HG03025 (cell line): ENCODE data around the gene UPK1A.
"Not testable (repeated sequence)": the region's sequence is repeated elsewhere in the genome, so short reads cannot be mapped to it uniquely, and the experiment has no call there.

Source experiments
- ATAC-seq: cut with Tn5 transposase; IDR thresholded peaks from one replicate; pipeline ENCODE4 v1.9.1; 2021; ENCODE audit warnings: mild to moderate bottlenecking, moderate library complexity; ENCODE audit not compliant: unreplicated experiment, low FRiP score

UPK1A gene

GRCh38 chr19:35715981-35716800, 49.9 kb downstream of the UPK1A start:
- no peak for ATAC-seq

GRCh38 chr19:35716801-35717664, 50.7 kb downstream of the UPK1A start:
- ATAC-seq = peak; percentile 74

GRCh38 chr19:35717665-35718344, 51.5 kb downstream of the UPK1A start, which contains the start of gene KMT2B:
KMT2B (plus strand) TSS chr19:35718003; CDS start chr19:35718019, 16 bp downstream.
- ATAC-seq = peak; percentile 1

- ATAC-seq = peak; percentile 5
Measured at GRCh38 chr19:35718345-35719041, 52.2 kb downstream of the UPK1A start.

- no peak for ATAC-seq
Measured at GRCh38 chr19:35719402-35720162, 53.3 kb downstream of the UPK1A start.

- no peak for ATAC-seq
Measured at GRCh38 chr19:35720163-35720524, 53.8 kb downstream of the UPK1A start.

GRCh38 chr19:35720648-35721047, 54.3 kb downstream of the UPK1A start:
- ATAC-seq = no peak

- ATAC-seq = no peak
Measured at GRCh38 chr19:35721374-35721773, 55.1 kb downstream of the UPK1A start.

- ATAC-seq = no peak
Measured at GRCh38 chr19:35722461-35722860, 56.1 kb downstream of the UPK1A start.

GRCh38 chr19:35722897-35723296, 56.6 kb downstream of the UPK1A start:
- no peak for ATAC-seq

- no peak for ATAC-seq
Measured at GRCh38 chr19:35723671-35724070, 57.4 kb downstream of the UPK1A start.

- ATAC-seq = not testable (repeated sequence)
Measured at GRCh38 chr19:35724132-35724531, 57.8 kb downstream of the UPK1A start.

- ATAC-seq = no peak
Measured at GRCh38 chr19:35724560-35724959, 58.2 kb downstream of the UPK1A start.

- no peak for ATAC-seq
Measured at GRCh38 chr19:35725216-35725861, 59.0 kb downstream of the UPK1A start.

- no peak for ATAC-seq
Measured at GRCh38 chr19:35727053-35727955, 61.0 kb downstream of the UPK1A start.
